ENCODE results near the gene ACOX1. TPM values are rescaled to one million over a fixed set of nuclear protein-coding genes. Genes with fewer than 3 reads are reported as not detected.
"Not testable (repeated sequence)": the region's sequence is repeated elsewhere in the genome, so short reads cannot be mapped to it uniquely, and the experiment has no call there.

Gene ACOX1
- total and polyA plus RNA-seq, 10 donors, result 6.3 to 60.2 (median 41.6) TPM

GRCh38 chr17:75979705-75980187 is 780 bp upstream of the ACOX1 start:
- intact Hi-C loops (cut with DNase I; ENCODE audit: low total_unique reads), result no loop called here
- WGBS, 5 donors, result 2 to 6% (median 5%) methylated on average over 13 to 19 of the region's 19 CpGs
- peaks cover 0 to 20% (median 0%) of the 10 kb centered on the region in 6 donors for H3K36me3 ChIP-seq
- H3K9me3 ChIP-seq, result no peaks in the 10 kb centered on the region
- peak overlapping the region; percentile 67 to 92 (median 76) for H3K4me3 ChIP-seq
- no peak for TF ChIP-seq POLR2A (IDR thresholded peaks at IDR 0.05)
- TF ChIP-seq CTCF (IDR thresholded peaks at IDR 0.05 in 8 of 11, conservative IDR thresholded peaks at IDR 0.05 in 3 of 11), result no peak
- TF ChIP-seq POLR2AphosphoS5 (IDR thresholded peaks at IDR 0.05), result no peak
- H3K4me1 ChIP-seq, result peaks cover 24 to 87% (median 50%) of the 10 kb centered on the region in 6 donors
- DNase-seq, result no peak
- H3K27ac ChIP-seq, result peak overlapping the region; percentile 92 to 99 (median 98)
- H3K27me3 ChIP-seq (replicated peaks in 1 of 7), result no peaks in the 10 kb centered on the region

- H3K27me3 ChIP-seq (replicated peaks in 1 of 7), result no peaks in the 10 kb centered on the region
- H3K27ac ChIP-seq, result peak overlapping the region in 5 of 8 donors; percentile 4 to 36 (median 23)
- H3K36me3 ChIP-seq, result peaks cover 0 to 48% (median 0%) of the 10 kb centered on the region in 6 donors
- H3K4me1 ChIP-seq, result peaks cover 20 to 87% (median 48%) of the 10 kb centered on the region in 6 donors
- no peak for DNase-seq
- intact Hi-C loops (cut with DNase I; ENCODE audit: low total_unique reads), result no loop called here
- TF ChIP-seq POLR2A (IDR thresholded peaks at IDR 0.05) (no peak), POLR2AphosphoS5 (IDR thresholded peaks at IDR 0.05) (no peak), CTCF (IDR thresholded peaks at IDR 0.05 in 8 of 11, conservative IDR thresholded peaks at IDR 0.05 in 3 of 11) (no peak)
- H3K4me3 ChIP-seq, result peak overlapping the region in 2 of 8 donors; percentile 4 to 7
- H3K9me3 ChIP-seq, result no peaks in the 10 kb centered on the region
- WGBS, 5 donors, result 70 to 84% (median 76%) methylated on average over 9 of the region's 9 CpGs
These were observed 2.7 kb downstream of the ACOX1 start for GRCh38 chr17:75976175-75976848.

- TF ChIP-seq POLR2A (IDR thresholded peaks at IDR 0.05) (no peak), CTCF (IDR thresholded peaks at IDR 0.05 in 8 of 11, conservative IDR thresholded peaks at IDR 0.05 in 3 of 11) (no peak), POLR2AphosphoS5 (IDR thresholded peaks at IDR 0.05) (no peak)
- Histone ChIP-seq H3K36me3 (peaks cover 0 to 54% (median 0%) of the 10 kb centered on the region in 6 donors), H3K27me3 (replicated peaks in 1 of 7) (no peaks in the 10 kb centered on the region), H3K27ac (peak overlapping the region in 6 of 8 donors; percentile 4 to 36 (median 28)), H3K4me3 (peak overlapping the region in 2 of 8 donors; percentile 4 to 7), H3K4me1 (peaks cover 20 to 87% (median 45%) of the 10 kb centered on the region in 6 donors), H3K9me3 (no peaks in the 10 kb centered on the region)
- no peak for DNase-seq
- WGBS, 5 donors, result 72 to 88% (median 78%) methylated on average over 5 of the region's 5 CpGs
- intact Hi-C loops (cut with DNase I; ENCODE audit: low total_unique reads), result no loop called here
These were observed 3.2 kb downstream of the ACOX1 start for GRCh38 chr17:75975757-75976174.

GRCh38 chr17:75975187-75975586 is 3.8 kb downstream of the ACOX1 start:
- H3K27me3 ChIP-seq (replicated peaks in 1 of 7); H3K4me3 ChIP-seq; intact Hi-C loops (cut with DNase I; ENCODE audit: low total_unique reads); DNase-seq; H3K9me3 ChIP-seq: not testable (repeated sequence)
- Histone ChIP-seq H3K4me1 (peaks cover 23 to 87% (median 43%) of the 10 kb centered on the region in 6 donors), H3K36me3 (peaks cover 0 to 58% (median 0%) of the 10 kb centered on the region in 6 donors), H3K27ac (peak overlapping the region in 1 of 8 donors; percentile 36)
- 93 to 99% (median 95%) methylated on average over 6 of the region's 6 CpGs for WGBS, 5 donors

Data from spleen (tissue), 11 donors.